HEK293 (cell line): ENCODE measurements around the gene FYCO1.

ENCODE experiments used
- CTCF ChIA-PET: fragments of 350-600 bp; formaldehyde crosslinking; extraction: SDS; loops from one replicate; lab custom pipeline; 2021; ENCODE audit warnings: antibody characterized with exemption; lab: Yijun Ruan, JAX
- POLR2A ChIA-PET: fragments of 300-600 bp; formaldehyde crosslinking; extraction: SDS; loops from one replicate; lab custom pipeline; 2020; ENCODE audit warnings: antibody characterized with exemption, inconsistent platforms; lab: Yijun Ruan, JAX
- H3K27ac ChIP-seq: fragments of 200-500 bp; sonication (Bioruptor generic); 2 replicates; pipeline ENCODE4 v1.5.1; 2014; ENCODE audit warnings: low read depth, low read length, control low read depth, inconsistent platforms; ENCODE audit errors: extremely low read depth
- H3K36me3 ChIP-seq, 2 experiments: fragments of 200-500 bp in 1 of 2; sonication (Bioruptor generic) in 1 of 2; 1 replicate in 1 of 2; 2 replicates in 1 of 2; pipeline ENCODE4 v1.5.1; 2014 to 2017; ENCODE audit warnings: inconsistent platforms in 2 of 2, low read length in 2 of 2; ENCODE audit not compliant: control insufficient read depth in 2 of 2, insufficient read depth in 1 of 2
- H3K4me1 ChIP-seq: fragments of 200-500 bp; sonication (Bioruptor generic); 2 replicates; pipeline ENCODE4 v1.5.1; 2014; ENCODE audit warnings: mild to moderate bottlenecking, low read length, inconsistent platforms; ENCODE audit not compliant: control insufficient read depth, insufficient read depth
- H3K4me3 ChIP-seq: 2 replicates; pipeline ENCODE4 v1.5.1; 2011; ENCODE audit warnings: low read depth, mild to moderate bottlenecking, control low read depth, low read length, moderate library complexity
- H3K9me3 ChIP-seq: fragments of 200-500 bp; sonication (Bioruptor generic); 2 replicates; pipeline ENCODE4 v1.5.1; 2014; ENCODE audit warnings: low read depth, low read length, inconsistent platforms; ENCODE audit not compliant: control insufficient read depth, insufficient read depth
- AEBP2 ChIP-seq: fragments of 450-650 bp; formaldehyde crosslinking; IDR thresholded peaks from 2 replicates; pipeline ENCODE4 v1.5.1; 2016; ENCODE audit warnings: missing biosample characterization, missing genetic modification characterization, borderline replicate concordance
- KLF9 ChIP-seq: fragments of 450-650 bp; formaldehyde crosslinking; IDR thresholded peaks from 2 replicates; pipeline ENCODE4 v1.5.1; 2016; ENCODE audit warnings: missing biosample characterization, missing genetic modification characterization, low read depth
- PRDM6 ChIP-seq: fragments of 450-650 bp; formaldehyde crosslinking; IDR thresholded peaks from 2 replicates; pipeline ENCODE4 v1.5.1; 2017; ENCODE audit warnings: missing biosample characterization, missing genetic modification characterization
- ZFP37 ChIP-seq: fragments of 450-650 bp; formaldehyde crosslinking; IDR thresholded peaks from 2 replicates; pipeline ENCODE4 v1.5.1; 2016; ENCODE audit warnings: missing biosample characterization, missing genetic modification characterization
- ZNF138 ChIP-seq: fragments of 450-650 bp; formaldehyde crosslinking; IDR thresholded peaks from 2 replicates; pipeline ENCODE4 v1.5.1; 2016; ENCODE audit warnings: missing biosample characterization, missing genetic modification characterization, borderline replicate concordance
- ZNF146 ChIP-seq: fragments of 450-650 bp; formaldehyde crosslinking; IDR thresholded peaks from 2 replicates; pipeline ENCODE4 v1.5.1; 2016; ENCODE audit warnings: missing biosample characterization, missing genetic modification characterization
- ZNF174 ChIP-seq: fragments of 450-650 bp; formaldehyde crosslinking; IDR thresholded peaks from 2 replicates; pipeline ENCODE4 v1.5.0; 2017; ENCODE audit warnings: missing biosample characterization, mild to moderate bottlenecking, missing genetic modification characterization
- ZNF2 ChIP-seq: fragments of 450-650 bp; formaldehyde crosslinking; IDR thresholded peaks from 2 replicates; pipeline ENCODE4 v1.5.1; 2016; ENCODE audit warnings: missing biosample characterization, missing genetic modification characterization
- ZNF302 ChIP-seq: fragments of 450-650 bp; formaldehyde crosslinking; IDR thresholded peaks from 2 replicates; pipeline ENCODE4 v1.5.1; 2016; ENCODE audit warnings: missing biosample characterization, missing genetic modification characterization, low read depth
- ZNF324 ChIP-seq: fragments of 450-650 bp; formaldehyde crosslinking; IDR thresholded peaks from 2 replicates; pipeline ENCODE4 v1.5.1; 2016; ENCODE audit warnings: missing biosample characterization, missing genetic modification characterization
- ZNF354C ChIP-seq: fragments of 450-650 bp; formaldehyde crosslinking; IDR thresholded peaks from 2 replicates; pipeline ENCODE4 v1.5.1; 2016; ENCODE audit warnings: missing biosample characterization, missing genetic modification characterization, low read depth, borderline replicate concordance
- ZNF433 ChIP-seq: fragments of 450-650 bp; formaldehyde crosslinking; IDR thresholded peaks from 2 replicates; pipeline ENCODE4 v1.5.1; 2016; ENCODE audit warnings: missing biosample characterization, missing genetic modification characterization, low read depth
- ZNF530 ChIP-seq: fragments of 450-650 bp; formaldehyde crosslinking; IDR thresholded peaks from 2 replicates; pipeline ENCODE4 v1.5.1; 2016; ENCODE audit warnings: low read depth, missing biosample characterization, missing genetic modification characterization
- ZNF585B ChIP-seq: fragments of 450-650 bp; formaldehyde crosslinking; IDR thresholded peaks from 2 replicates; pipeline ENCODE4 v1.5.1; 2016; ENCODE audit warnings: missing biosample characterization, missing genetic modification characterization
- ZNF624 ChIP-seq: fragments of 450-650 bp; formaldehyde crosslinking; IDR thresholded peaks from 2 replicates; pipeline ENCODE4 v1.5.1; 2017; ENCODE audit warnings: missing biosample characterization, missing genetic modification characterization
- ZNF645 ChIP-seq: fragments of 450-650 bp; formaldehyde crosslinking; IDR thresholded peaks from 2 replicates; pipeline ENCODE4; 2016; ENCODE audit warnings: missing biosample characterization, missing genetic modification characterization
- ZNF701 ChIP-seq: fragments of 450-650 bp; formaldehyde crosslinking; IDR thresholded peaks from 2 replicates; pipeline ENCODE4 v1.5.1; 2016; ENCODE audit warnings: missing biosample characterization, missing genetic modification characterization
- ZNF76 ChIP-seq: fragments of 450-650 bp; formaldehyde crosslinking; IDR thresholded peaks from 2 replicates; pipeline ENCODE4; 2016; ENCODE audit warnings: low read depth, missing biosample characterization, missing genetic modification characterization, borderline replicate concordance
- ZSCAN30 ChIP-seq: fragments of 450-650 bp; IDR thresholded peaks from 2 replicates; pipeline ENCODE4 v1.5.1; 2018; ENCODE audit warnings: missing biosample characterization, mild to moderate bottlenecking, missing genetic modification characterization, moderate library complexity
- TF ChIP-seq, protein P1 (sequence below): fragments of 450-650 bp; formaldehyde crosslinking; IDR thresholded peaks from 2 replicates; pipeline ENCODE4 v1.5.1; 2016; ENCODE audit warnings: missing biosample characterization, missing genetic modification characterization
- TF ChIP-seq, protein P2 (sequence below): fragments of 450-650 bp; formaldehyde crosslinking; IDR thresholded peaks from 2 replicates; pipeline ENCODE4 v1.5.1; 2016; ENCODE audit warnings: missing biosample characterization, missing genetic modification characterization
- TF ChIP-seq, protein P3 (sequence below): fragments of 450-650 bp; formaldehyde crosslinking; IDR thresholded peaks from 2 replicates; pipeline ENCODE4 v1.5.1; 2016; ENCODE audit warnings: missing biosample characterization, missing genetic modification characterization, borderline replicate concordance

Gene FYCO1

DNA sequence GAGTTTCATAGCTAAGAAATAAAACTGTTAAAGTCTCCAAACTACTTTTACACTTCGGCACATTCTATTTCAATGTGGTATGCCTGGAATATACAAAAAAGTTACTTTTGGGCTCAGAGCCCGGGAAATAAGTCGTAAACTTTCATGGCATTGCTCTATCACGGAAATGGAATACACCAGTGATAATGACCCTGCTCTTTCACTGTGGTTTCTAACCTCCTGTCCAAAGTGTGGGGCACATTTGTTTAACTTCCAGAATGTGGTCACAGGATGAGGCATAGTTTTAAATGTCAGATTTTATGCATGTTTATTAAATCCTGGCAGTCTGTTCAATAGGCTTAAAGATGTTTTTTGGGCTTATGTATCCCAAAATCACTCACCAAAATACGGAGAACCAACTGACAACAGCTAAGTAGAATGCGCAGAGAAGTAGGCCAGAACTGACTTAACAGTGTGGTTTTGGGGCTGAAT lies 47.3 kb downstream of the FYCO1 start (continued):
- TF ChIP-seq, protein P1, sequence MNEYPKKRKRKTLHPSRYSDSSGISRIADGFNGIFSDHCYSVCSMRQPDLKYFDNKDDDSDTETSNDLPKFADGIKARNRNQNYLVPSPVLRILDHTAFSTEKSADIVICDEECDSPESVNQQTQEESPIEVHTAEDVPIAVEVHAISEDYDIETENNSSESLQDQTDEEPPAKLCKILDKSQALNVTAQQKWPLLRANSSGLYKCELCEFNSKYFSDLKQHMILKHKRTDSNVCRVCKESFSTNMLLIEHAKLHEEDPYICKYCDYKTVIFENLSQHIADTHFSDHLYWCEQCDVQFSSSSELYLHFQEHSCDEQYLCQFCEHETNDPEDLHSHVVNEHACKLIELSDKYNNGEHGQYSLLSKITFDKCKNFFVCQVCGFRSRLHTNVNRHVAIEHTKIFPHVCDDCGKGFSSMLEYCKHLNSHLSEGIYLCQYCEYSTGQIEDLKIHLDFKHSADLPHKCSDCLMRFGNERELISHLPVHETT (tag by site-specific recombination), result no peak
- TF ChIP-seq ZNF645 (tag by site-specific recombination) (no peak), AEBP2 (tag by site-specific recombination) (no peak), ZNF174 (tag by site-specific recombination) (no peak), ZNF701 (tag by site-specific recombination) (no peak)
- TF ChIP-seq, all 188 proteins: peak for 0

- Histone ChIP-seq H3K36me3 (peaks cover 0 to 88% of the 10 kb centered on the region in 2 experiments; a peak in 1 of 3 replicates), H3K4me3 (no peak overlapping the region), H3K4me1 (no peaks in the 10 kb centered on the region), H3K9me3 (no peaks in the 10 kb centered on the region), H3K27ac (no peak overlapping the region)
- ChIA-PET CTCF (interaction anchor here (0.6 to 0.9 kb wide), 3 partner anchors 8 to 131 kb away, joined by 3 read pairs; no protein-coding TSS in a partner anchor), POLR2A (no interaction called here)
- TF ChIP-seq ZSCAN30 (tag by site-specific recombination) (no peak), ZNF146 (tag by site-specific recombination) (no peak), ZNF302 (tag by site-specific recombination) (no peak), ZNF585B (tag by site-specific recombination) (no peak), ZNF174 (tag by site-specific recombination) (no peak), ZNF530 (tag by site-specific recombination) (no peak), ZNF624 (tag by site-specific recombination) (no peak), PRDM6 (no peak), ZFP37 (no peak), ZNF433 (tag by site-specific recombination) (no peak), ZNF138 (tag by site-specific recombination) (no peak), ZNF354C (tag by site-specific recombination) (no peak), ZNF76 (tag by site-specific recombination) (no peak), KLF9 (tag by site-specific recombination) (no peak), ZNF324 (tag by site-specific recombination) (no peak), ZNF2 (tag by site-specific recombination) (no peak)
- TF ChIP-seq, protein P2, sequence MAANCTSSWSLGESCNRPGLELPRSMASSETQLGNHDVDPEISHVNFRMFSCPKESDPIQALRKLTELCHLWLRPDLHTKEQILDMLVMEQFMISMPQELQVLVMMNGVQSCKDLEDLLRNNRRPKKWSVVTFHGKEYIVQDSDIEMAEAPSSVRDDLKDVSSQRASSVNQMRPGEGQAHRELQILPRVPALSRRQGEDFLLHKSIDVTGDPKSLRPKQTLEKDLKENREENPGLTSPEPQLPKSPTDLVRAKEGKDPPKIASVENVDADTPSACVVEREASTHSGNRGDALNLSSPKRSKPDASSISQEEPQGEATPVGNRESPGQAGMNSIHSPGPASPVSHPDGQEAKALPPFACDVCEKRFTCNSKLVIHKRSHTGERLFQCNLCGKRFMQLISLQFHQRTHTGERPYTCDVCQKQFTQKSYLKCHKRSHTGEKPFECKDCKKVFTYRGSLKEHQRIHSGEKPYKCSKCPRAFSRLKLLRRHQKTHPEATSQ (tag by site-specific recombination), result no peak
- TF ChIP-seq, protein P3, sequence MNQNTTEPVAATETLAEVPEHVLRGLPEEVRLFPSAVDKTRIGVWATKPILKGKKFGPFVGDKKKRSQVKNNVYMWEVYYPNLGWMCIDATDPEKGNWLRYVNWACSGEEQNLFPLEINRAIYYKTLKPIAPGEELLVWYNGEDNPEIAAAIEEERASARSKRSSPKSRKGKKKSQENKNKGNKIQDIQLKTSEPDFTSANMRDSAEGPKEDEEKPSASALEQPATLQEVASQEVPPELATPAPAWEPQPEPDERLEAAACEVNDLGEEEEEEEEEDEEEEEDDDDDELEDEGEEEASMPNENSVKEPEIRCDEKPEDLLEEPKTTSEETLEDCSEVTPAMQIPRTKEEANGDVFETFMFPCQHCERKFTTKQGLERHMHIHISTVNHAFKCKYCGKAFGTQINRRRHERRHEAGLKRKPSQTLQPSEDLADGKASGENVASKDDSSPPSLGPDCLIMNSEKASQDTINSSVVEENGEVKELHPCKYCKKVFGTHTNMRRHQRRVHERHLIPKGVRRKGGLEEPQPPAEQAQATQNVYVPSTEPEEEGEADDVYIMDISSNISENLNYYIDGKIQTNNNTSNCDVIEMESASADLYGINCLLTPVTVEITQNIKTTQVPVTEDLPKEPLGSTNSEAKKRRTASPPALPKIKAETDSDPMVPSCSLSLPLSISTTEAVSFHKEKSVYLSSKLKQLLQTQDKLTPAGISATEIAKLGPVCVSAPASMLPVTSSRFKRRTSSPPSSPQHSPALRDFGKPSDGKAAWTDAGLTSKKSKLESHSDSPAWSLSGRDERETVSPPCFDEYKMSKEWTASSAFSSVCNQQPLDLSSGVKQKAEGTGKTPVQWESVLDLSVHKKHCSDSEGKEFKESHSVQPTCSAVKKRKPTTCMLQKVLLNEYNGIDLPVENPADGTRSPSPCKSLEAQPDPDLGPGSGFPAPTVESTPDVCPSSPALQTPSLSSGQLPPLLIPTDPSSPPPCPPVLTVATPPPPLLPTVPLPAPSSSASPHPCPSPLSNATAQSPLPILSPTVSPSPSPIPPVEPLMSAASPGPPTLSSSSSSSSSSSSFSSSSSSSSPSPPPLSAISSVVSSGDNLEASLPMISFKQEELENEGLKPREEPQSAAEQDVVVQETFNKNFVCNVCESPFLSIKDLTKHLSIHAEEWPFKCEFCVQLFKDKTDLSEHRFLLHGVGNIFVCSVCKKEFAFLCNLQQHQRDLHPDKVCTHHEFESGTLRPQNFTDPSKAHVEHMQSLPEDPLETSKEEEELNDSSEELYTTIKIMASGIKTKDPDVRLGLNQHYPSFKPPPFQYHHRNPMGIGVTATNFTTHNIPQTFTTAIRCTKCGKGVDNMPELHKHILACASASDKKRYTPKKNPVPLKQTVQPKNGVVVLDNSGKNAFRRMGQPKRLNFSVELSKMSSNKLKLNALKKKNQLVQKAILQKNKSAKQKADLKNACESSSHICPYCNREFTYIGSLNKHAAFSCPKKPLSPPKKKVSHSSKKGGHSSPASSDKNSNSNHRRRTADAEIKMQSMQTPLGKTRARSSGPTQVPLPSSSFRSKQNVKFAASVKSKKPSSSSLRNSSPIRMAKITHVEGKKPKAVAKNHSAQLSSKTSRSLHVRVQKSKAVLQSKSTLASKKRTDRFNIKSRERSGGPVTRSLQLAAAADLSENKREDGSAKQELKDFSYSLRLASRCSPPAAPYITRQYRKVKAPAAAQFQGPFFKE, result no peak
Observed at GRCh38 chr3:45947361-45947760, 48.3 kb downstream of the FYCO1 start.
